AG04450 (cell line): ENCODE data around the gene GNA12. TPM values are rescaled to one million over a fixed set of nuclear protein-coding genes. Genes with fewer than 3 reads are reported as not detected.

ENCODE experiments used
- CTCF ChIA-PET: fragments of 300-600, 350-600 bp; formaldehyde crosslinking; extraction: SDS; loops from one replicate; lab custom pipeline; 2022; ENCODE audit warnings: antibody characterized with exemption, inconsistent platforms; lab: Charles Lee
- POLR2A ChIA-PET: fragments of 350-600 bp; formaldehyde crosslinking; extraction: SDS; loops from one replicate; lab custom pipeline; 2021; ENCODE audit warnings: antibody characterized with exemption, inconsistent platforms; lab: Yijun Ruan, JAX
- DNase-seq: peaks from one replicate; pipeline ENCODE4 v3.0.0-alpha.2; 2011; ENCODE audit warnings: low read depth, low spot score
- H3K27ac ChIP-seq: one replicate; pipeline ENCODE4 v1.5.1; 2012; ENCODE audit warnings: low read depth, low read length, control low read depth
- H3K27me3 ChIP-seq: one replicate; pipeline ENCODE4 v1.6.0; 2012; ENCODE audit warnings: low read length; ENCODE audit not compliant: control insufficient read depth, insufficient read depth
- H3K4me3 ChIP-seq: 2 replicates; pipeline ENCODE4 v1.5.1; 2011; ENCODE audit warnings: mild to moderate bottlenecking, low read depth, low read length, control low read depth
- H3K9me3 ChIP-seq: 2 replicates; pipeline ENCODE4 v1.5.1; 2012; ENCODE audit warnings: low read length; ENCODE audit not compliant: control insufficient read depth, insufficient read depth
- CTCF ChIP-seq: IDR thresholded peaks from 2 replicates; pipeline ENCODE4 v1.5.1; 2011; ENCODE audit warnings: low read depth, low read length, control low read depth, inconsistent platforms
- polyA plus RNA-seq: library from polyadenylated mRNA; depleted of rRNA; stranded (reverse); fragments of >200 nt; gene quantifications from 2 replicates; pipeline ENCODE4 v1.2.3, GENCODE V29; 2011

GNA12 gene
- polyA plus RNA-seq, 1 experiment = 97.4 TPM

GRCh38 chr7:2811476-2812113 lies 32.5 kb downstream of the GNA12 start:
- peak overlapping the region; percentile 73 for H3K27ac ChIP-seq
- no peak for TF ChIP-seq CTCF
- POLR2A ChIA-PET = no interaction called here
- no peaks in the 10 kb centered on the region for H3K27me3 ChIP-seq
- no peak overlapping the region for H3K4me3 ChIP-seq
- H3K9me3 ChIP-seq = peaks cover 15% of the 10 kb centered on the region; the same call in 1 of the 2 replicates
- DNase-seq = no peak
- CTCF ChIA-PET = interaction anchor here (1.3 to 1.5 kb wide), 2 partner anchors 53 to 343 kb away, joined by 3 to 4 read pairs; no protein-coding TSS in a partner anchor

GRCh38 chr7:2810682-2811415 lies 33.3 kb downstream of the GNA12 start:
- no peaks in the 10 kb centered on the region for H3K27me3 ChIP-seq
- peaks cover 15% of the 10 kb centered on the region; the same call in 1 of the 2 replicates for H3K9me3 ChIP-seq
- H3K4me3 ChIP-seq = no peak overlapping the region
- ChIA-PET POLR2A (no interaction called here), CTCF (interaction anchor here (1.3 kb wide), 1 partner anchor 344 kb away, joined by 3 read pairs; no protein-coding TSS in a partner anchor)
- DNase-seq = no peak
- peak overlapping the region; percentile 34 for H3K27ac ChIP-seq
- TF ChIP-seq CTCF = no peak

- H3K27me3 ChIP-seq = no peaks in the 10 kb centered on the region
- TF ChIP-seq CTCF = no peak
- DNase-seq = no peak
- H3K9me3 ChIP-seq = peaks cover 10% of the 10 kb centered on the region; the same call in 1 of the 2 replicates
- ChIA-PET CTCF (no interaction called here), POLR2A (no interaction called here)
- H3K4me3 ChIP-seq = no peak overlapping the region
- peak overlapping the region; percentile 34 for H3K27ac ChIP-seq
These were observed 34.0 kb downstream of the GNA12 start for GRCh38 chr7:2809903-2810625.

- POLR2A ChIA-PET = no interaction called here
- peaks cover 5% of the 10 kb centered on the region; the same call in 1 of the 2 replicates for H3K9me3 ChIP-seq
- CTCF ChIA-PET = no interaction called here
- no peaks in the 10 kb centered on the region for H3K27me3 ChIP-seq
- no peak overlapping the region for H3K4me3 ChIP-seq
- TF ChIP-seq CTCF = no peak
- DNase-seq = no peak
- no peak overlapping the region for H3K27ac ChIP-seq
These were observed 35.0 kb downstream of the GNA12 start for GRCh38 chr7:2808891-2809665.
